ENCODE data around the gene TTC28.

TTC28 gene

GRCh38 chr22:28604966-28605761, 74.5 kb downstream of the TTC28 start:
- Mint-ChIP-seq H3K27ac (no peak overlapping the region), H3K4me3 (no peak overlapping the region), H3K4me1 (no peaks in the 10 kb centered on the region), H3K9me3 (no peaks in the 10 kb centered on the region), H3K27me3 (peaks cover 62% of the 10 kb centered on the region), H3K36me3 (no peaks in the 10 kb centered on the region)
- DNase-seq: no peak
- CTCF ChIA-PET: no interaction called here

- Mint-ChIP-seq H3K27ac (no peak overlapping the region), H3K27me3 (peaks cover 39% of the 10 kb centered on the region), H3K36me3 (no peaks in the 10 kb centered on the region), H3K4me3 (no peak overlapping the region), H3K4me1 (no peaks in the 10 kb centered on the region), H3K9me3 (no peaks in the 10 kb centered on the region)
- DNase-seq: no peak
- CTCF ChIA-PET: interaction anchor here (0.7 to 5.1 kb wide), 9 partner anchors 17 to 643 kb away, joined by 3 to 59 read pairs (median 4); no protein-coding TSS in a partner anchor
These were observed 77.7 kb downstream of the TTC28 start for GRCh38 chr22:28601915-28602314.

GRCh38 chr22:28600546-28601143, 79.0 kb downstream of the TTC28 start:
- no peak for DNase-seq
- Mint-ChIP-seq H3K9me3 (no peaks in the 10 kb centered on the region), H3K36me3 (no peaks in the 10 kb centered on the region), H3K27ac (no peak overlapping the region), H3K27me3 (peaks cover 36% of the 10 kb centered on the region), H3K4me3 (no peak overlapping the region), H3K4me1 (no peaks in the 10 kb centered on the region)
- CTCF ChIA-PET: interaction anchor here (0.6 to 5.1 kb wide), 23 partner anchors 18 to 645 kb away, joined by 3 to 59 read pairs (median 4); no protein-coding TSS in a partner anchor

- H3K36me3 Mint-ChIP-seq: no peaks in the 10 kb centered on the region
- no peak overlapping the region for H3K4me3 Mint-ChIP-seq
- peaks cover 32% of the 10 kb centered on the region for H3K27me3 Mint-ChIP-seq
- no peaks in the 10 kb centered on the region for H3K9me3 Mint-ChIP-seq
- DNase-seq: no peak
- no peaks in the 10 kb centered on the region for H3K4me1 Mint-ChIP-seq
- CTCF ChIA-PET: interaction anchor here (0.7 to 5.1 kb wide), 10 partner anchors 21 to 441 kb away, joined by 3 to 59 read pairs (median 5); no protein-coding TSS in a partner anchor
- no peak overlapping the region for H3K27ac Mint-ChIP-seq
These were observed 79.9 kb downstream of the TTC28 start for GRCh38 chr22:28599693-28600092.

- CTCF ChIA-PET: no interaction called here
- Mint-ChIP-seq H3K27me3 (peaks cover 12% of the 10 kb centered on the region), H3K27ac (no peak overlapping the region)
These were observed 82.0 kb downstream of the TTC28 start for GRCh38 chr22:28597665-28598064.

GRCh38 chr22:28594797-28595462, 84.7 kb downstream of the TTC28 start:
- H3K4me3 Mint-ChIP-seq: no peak overlapping the region
- no peaks in the 10 kb centered on the region for H3K36me3 Mint-ChIP-seq
- CTCF ChIA-PET: interaction anchor here (1.2 to 4.6 kb wide), 3 partner anchors 234 to 574 kb away, joined by 3 to 18 read pairs (median 8); no protein-coding TSS in a partner anchor
- H3K27me3 Mint-ChIP-seq: peaks cover 12% of the 10 kb centered on the region
- no peaks in the 10 kb centered on the region for H3K4me1 Mint-ChIP-seq
- H3K27ac Mint-ChIP-seq: no peak overlapping the region
- no peaks in the 10 kb centered on the region for H3K9me3 Mint-ChIP-seq
- DNase-seq: no peak

More at GRCh38 chr22:28597665-28598064, 82.0 kb downstream of the TTC28 start:
- H3K4me1 Mint-ChIP-seq: no peaks in the 10 kb centered on the region
- H3K4me3 Mint-ChIP-seq: no peak overlapping the region
- H3K9me3 Mint-ChIP-seq: no peaks in the 10 kb centered on the region
- no peaks in the 10 kb centered on the region for H3K36me3 Mint-ChIP-seq
- DNase-seq: no peak

GRCh38 chr22:28594076-28594796, 85.4 kb downstream of the TTC28 start:
- no peaks in the 10 kb centered on the region for H3K36me3 Mint-ChIP-seq
- CTCF ChIA-PET: interaction anchor here (0.7 to 4.6 kb wide), 5 partner anchors 10 to 574 kb away, joined by 3 to 18 read pairs (median 5); no protein-coding TSS in a partner anchor

GRCh38 chr22:28593299-28593698, 86.3 kb downstream of the TTC28 start:
- CTCF ChIA-PET: interaction anchor here (0.7 to 4.6 kb wide), 5 partner anchors 9 to 573 kb away, joined by 3 to 18 read pairs (median 5); no protein-coding TSS in a partner anchor
- Mint-ChIP-seq H3K27ac (no peak overlapping the region), H3K4me3 (no peak overlapping the region), H3K36me3 (no peaks in the 10 kb centered on the region), H3K4me1 (no peaks in the 10 kb centered on the region), H3K9me3 (no peaks in the 10 kb centered on the region), H3K27me3 (peaks cover 12% of the 10 kb centered on the region)
- no peak for DNase-seq

More at GRCh38 chr22:28594076-28594796, 85.4 kb downstream of the TTC28 start:
- no peaks in the 10 kb centered on the region for H3K4me1 Mint-ChIP-seq
- DNase-seq: no peak
- no peak overlapping the region for H3K27ac Mint-ChIP-seq
- H3K27me3 Mint-ChIP-seq: peaks cover 12% of the 10 kb centered on the region
- no peaks in the 10 kb centered on the region for H3K9me3 Mint-ChIP-seq
- H3K4me3 Mint-ChIP-seq: no peak overlapping the region

GRCh38 chr22:28589102-28589750, 90.4 kb downstream of the TTC28 start:
- Mint-ChIP-seq H3K36me3 (no peaks in the 10 kb centered on the region), H3K27ac (no peak overlapping the region), H3K27me3 (peaks cover 11% of the 10 kb centered on the region), H3K4me3 (no peak overlapping the region), H3K4me1 (no peaks in the 10 kb centered on the region), H3K9me3 (no peaks in the 10 kb centered on the region)
- CTCF ChIA-PET: interaction anchor here (0.6 kb wide), 1 partner anchor 167 kb away, joined by 3 read pairs; no protein-coding TSS in a partner anchor
- no peak for DNase-seq

GRCh38 chr22:28585324-28585723, 94.3 kb downstream of the TTC28 start:
- DNase-seq: no peak
- H3K27ac Mint-ChIP-seq: no peak overlapping the region
- no peaks in the 10 kb centered on the region for H3K36me3 Mint-ChIP-seq
- H3K4me3 Mint-ChIP-seq: no peak overlapping the region
- H3K4me1 Mint-ChIP-seq: no peaks in the 10 kb centered on the region
- peaks cover 17% of the 10 kb centered on the region for H3K27me3 Mint-ChIP-seq
- CTCF ChIA-PET: no interaction called here
- no peaks in the 10 kb centered on the region for H3K9me3 Mint-ChIP-seq

- Mint-ChIP-seq H3K27ac (no peak overlapping the region), H3K4me1 (no peaks in the 10 kb centered on the region), H3K4me3 (no peak overlapping the region), H3K9me3 (no peaks in the 10 kb centered on the region), H3K27me3 (peaks cover 21% of the 10 kb centered on the region), H3K36me3 (no peaks in the 10 kb centered on the region)
- DNase-seq: no peak
- CTCF ChIA-PET: interaction anchor here (1.8 kb wide), 1 partner anchor 11 kb away, joined by 5 read pairs; no protein-coding TSS in a partner anchor
These were observed 96.8 kb downstream of the TTC28 start for GRCh38 chr22:28582806-28583205.

- no peak overlapping the region for H3K27ac Mint-ChIP-seq
- peaks cover 26% of the 10 kb centered on the region for H3K27me3 Mint-ChIP-seq
- CTCF ChIA-PET: interaction anchor here (0.6 kb wide), 1 partner anchor 13 kb away, joined by 3 read pairs; no protein-coding TSS in a partner anchor
- H3K9me3 Mint-ChIP-seq: no peaks in the 10 kb centered on the region
- no peak for DNase-seq
- no peaks in the 10 kb centered on the region for H3K4me1 Mint-ChIP-seq
- H3K4me3 Mint-ChIP-seq: no peak overlapping the region
- H3K36me3 Mint-ChIP-seq: no peaks in the 10 kb centered on the region
These were observed 98.6 kb downstream of the TTC28 start for GRCh38 chr22:28581016-28581415.

- Mint-ChIP-seq H3K27me3 (peaks cover 28% of the 10 kb centered on the region), H3K36me3 (no peaks in the 10 kb centered on the region), H3K27ac (no peak overlapping the region), H3K4me3 (no peak overlapping the region), H3K4me1 (no peaks in the 10 kb centered on the region), H3K9me3 (no peaks in the 10 kb centered on the region)
- CTCF ChIA-PET: no interaction called here
- no peak for DNase-seq
These were observed 103.5 kb downstream of the TTC28 start for GRCh38 chr22:28576162-28576561.
